GM19099 (cell line): ENCODE results near the gene PDK1.

ENCODE experiments used
- POLR2A ChIP-seq: IDR thresholded peaks from 3 replicates; pipeline ENCODE4 v1.6.1; 2011; ENCODE audit warnings: low read depth; ENCODE audit not compliant: insufficient read length; ENCODE audit errors: extremely low read depth

The PDK1 gene

GRCh38 chr2:172545408-172546075, 10.3 kb upstream of the PDK1 start:
- no peak for TF ChIP-seq POLR2A

- TF ChIP-seq POLR2A = no peak
These were observed 6.8 kb upstream of the PDK1 start for GRCh38 chr2:172549131-172549530.

GRCh38 chr2:172550419-172550818, 5.5 kb upstream of the PDK1 start:
- TF ChIP-seq POLR2A = no peak

GRCh38 chr2:172551271-172551670, 4.6 kb upstream of the PDK1 start:
- TF ChIP-seq POLR2A = no peak

GRCh38 chr2:172552547-172553291, 3.2 kb upstream of the PDK1 start:
- no peak for TF ChIP-seq POLR2A

- no peak for TF ChIP-seq POLR2A
These were observed 1.3 kb upstream of the PDK1 start for GRCh38 chr2:172554352-172555271.

GRCh38 chr2:172555272-172555521, 693 bp upstream of the PDK1 start:
- no peak for TF ChIP-seq POLR2A

- peak; percentile 38 for TF ChIP-seq POLR2A
These were observed 569 bp downstream of the PDK1 start for GRCh38 chr2:172556284-172557033.

GRCh38 chr2:172558372-172558771, 2.5 kb downstream of the PDK1 start:
- no peak for TF ChIP-seq POLR2A

- TF ChIP-seq POLR2A = no peak
These were observed 4.8 kb downstream of the PDK1 start for GRCh38 chr2:172560721-172561120.

- TF ChIP-seq POLR2A = no peak
These were observed 5.4 kb downstream of the PDK1 start for GRCh38 chr2:172561270-172561669.

- no peak for TF ChIP-seq POLR2A
These were observed 6.4 kb downstream of the PDK1 start for GRCh38 chr2:172562298-172562697.

GRCh38 chr2:172564376-172564775, 8.5 kb downstream of the PDK1 start:
- no peak for TF ChIP-seq POLR2A

- no peak for TF ChIP-seq POLR2A
These were observed 15.4 kb downstream of the PDK1 start for GRCh38 chr2:172571245-172571644.

- TF ChIP-seq POLR2A = no peak
These were observed 17.1 kb downstream of the PDK1 start for GRCh38 chr2:172572981-172573380.
